Liver (tissue), 3 donors: ENCODE data around the gene PRKN.

ENCODE experiments used
- EGR1 ChIP-seq, 2 donors: IDR thresholded peaks; 2 replicates each; pipeline ENCODE4 v1.6.1; 2016 to 2018; ENCODE audit warnings: antibody characterized with exemption in 2 of 2, low read depth in 2 of 2
- FOXA1 ChIP-seq: IDR thresholded peaks from 2 replicates; pipeline ENCODE4 v1.6.1; 2016; ENCODE audit warnings: antibody characterized with exemption
- NR2F2 ChIP-seq: IDR thresholded peaks from 2 replicates; pipeline ENCODE4 v1.6.1; 2016; ENCODE audit warnings: antibody characterized with exemption
- SP1 ChIP-seq: IDR thresholded peaks from 2 replicates; pipeline ENCODE4 v1.6.1; 2018; ENCODE audit warnings: antibody characterized with exemption, mild to moderate bottlenecking
- TF ChIP-seq, protein P1 (sequence below): fragments of 150-350 bp; IDR thresholded peaks from 2 replicates; pipeline ENCODE4 v1.5.1; 2017; ENCODE audit warnings: improper control_type of control experiment, low read depth, low read length; ENCODE audit not compliant: missing input control
- TF ChIP-seq, protein P2 (sequence below): IDR thresholded peaks from 2 replicates; pipeline ENCODE4 v1.6.1; 2016; ENCODE audit warnings: antibody characterized with exemption
- donor health status: healthy.
- donor health status: healthy.

DNA sequence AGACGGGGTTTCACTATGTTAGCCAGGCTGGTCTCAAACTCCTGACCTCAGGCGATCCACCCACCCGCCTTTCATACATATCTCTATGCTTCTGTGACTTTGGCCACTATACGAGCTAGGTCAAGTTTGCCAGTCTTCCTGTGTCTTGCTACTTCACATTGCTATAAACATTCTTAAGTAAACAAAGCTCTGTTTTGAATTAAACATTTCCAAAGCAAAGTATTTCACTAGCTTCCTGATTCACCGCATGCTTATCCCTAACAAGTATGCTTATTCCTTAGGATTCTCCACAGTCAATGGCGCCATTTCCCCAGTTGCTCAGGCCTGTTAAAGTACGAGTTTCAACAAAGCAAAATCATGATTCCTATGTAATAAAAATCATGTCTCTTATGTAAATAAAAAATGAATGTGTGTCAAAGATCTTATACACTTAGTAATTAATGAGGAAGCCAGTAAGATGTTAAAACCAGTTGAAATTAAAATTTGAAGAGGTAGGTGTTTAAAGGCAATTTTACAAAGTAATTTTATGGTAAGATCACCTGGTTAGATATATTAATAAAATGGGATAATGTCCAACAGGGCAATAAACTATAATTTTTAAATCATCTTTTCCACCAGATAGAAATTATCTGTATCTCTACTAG is 88.5 kb downstream of the PRKN start:
- TF ChIP-seq, protein P1, sequence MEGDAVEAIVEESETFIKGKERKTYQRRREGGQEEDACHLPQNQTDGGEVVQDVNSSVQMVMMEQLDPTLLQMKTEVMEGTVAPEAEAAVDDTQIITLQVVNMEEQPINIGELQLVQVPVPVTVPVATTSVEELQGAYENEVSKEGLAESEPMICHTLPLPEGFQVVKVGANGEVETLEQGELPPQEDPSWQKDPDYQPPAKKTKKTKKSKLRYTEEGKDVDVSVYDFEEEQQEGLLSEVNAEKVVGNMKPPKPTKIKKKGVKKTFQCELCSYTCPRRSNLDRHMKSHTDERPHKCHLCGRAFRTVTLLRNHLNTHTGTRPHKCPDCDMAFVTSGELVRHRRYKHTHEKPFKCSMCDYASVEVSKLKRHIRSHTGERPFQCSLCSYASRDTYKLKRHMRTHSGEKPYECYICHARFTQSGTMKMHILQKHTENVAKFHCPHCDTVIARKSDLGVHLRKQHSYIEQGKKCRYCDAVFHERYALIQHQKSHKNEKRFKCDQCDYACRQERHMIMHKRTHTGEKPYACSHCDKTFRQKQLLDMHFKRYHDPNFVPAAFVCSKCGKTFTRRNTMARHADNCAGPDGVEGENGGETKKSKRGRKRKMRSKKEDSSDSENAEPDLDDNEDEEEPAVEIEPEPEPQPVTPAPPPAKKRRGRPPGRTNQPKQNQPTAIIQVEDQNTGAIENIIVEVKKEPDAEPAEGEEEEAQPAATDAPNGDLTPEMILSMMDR: no peak
- TF ChIP-seq FOXA1 (no peak), EGR1 (IDR thresholded peaks at IDR 0.05; ENCODE audit: low read depth in 2 of 2) (no peak), NR2F2 (no peak), SP1 (no peak)
- TF ChIP-seq, protein P2, sequence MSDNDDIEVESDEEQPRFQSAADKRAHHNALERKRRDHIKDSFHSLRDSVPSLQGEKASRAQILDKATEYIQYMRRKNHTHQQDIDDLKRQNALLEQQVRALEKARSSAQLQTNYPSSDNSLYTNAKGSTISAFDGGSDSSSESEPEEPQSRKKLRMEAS: no peak
